B cell (primary cell): Measurements from ENCODE around the gene SEMA3F. TPM values are rescaled to one million over a fixed set of nuclear protein-coding genes. Genes with fewer than 3 reads are reported as not detected.

Experiments
- ATAC-seq: fragments of 200-7000 bp; cut with Tn5 transposase; one replicate; pipeline ENCODE4 v1.10.0; 2021; ENCODE audit warnings: low read depth, mild to moderate bottlenecking, moderate number of reproducible peaks, moderate library complexity
- CTCF ChIA-PET: fragments of 350-600 bp; sonication (Branson Sonifier 250); formaldehyde crosslinking; loops from one replicate; lab custom pipeline; 2021; ENCODE audit warnings: antibody characterized with exemption, inconsistent platforms; lab: Charles Lee
- POLR2A ChIA-PET: fragments of 350-600 bp; sonication (Branson Sonifier 250); formaldehyde crosslinking; loops from one replicate; lab custom pipeline; 2021; ENCODE audit warnings: antibody characterized with exemption; lab: Charles Lee
- DNase-seq: peaks from one replicate; pipeline ENCODE4 v3.0.0; 2013
- H2AFZ ChIP-seq: 2 replicates; pipeline ENCODE4 v1.6.1; 2012; ENCODE audit warnings: mild to moderate bottlenecking, low read depth, low read length; ENCODE audit not compliant: insufficient read depth, poor library complexity, severe bottlenecking
- H3K27ac ChIP-seq, 2 donors: 1 replicate in 1 of 2; 2 replicates in 1 of 2; pipeline ENCODE4 v1.5.1; 2012 to 2013; ENCODE audit warnings: low read length in 2 of 2, mild to moderate bottlenecking in 2 of 2, moderate library complexity in 1 of 2
- H3K27me3 ChIP-seq, 4 experiments: fragments of 200-600 bp in 1 of 4; sonication (generic) in 1 of 4; replicated peaks in 1 of 4; 1 replicate in 2 of 4; 2 replicates in 2 of 4; pipeline versions ENCODE4 v1.6.1 to v1.7.0; 2013 to 2016; ENCODE audit warnings: low read length in 3 of 4, mild to moderate bottlenecking in 2 of 4, mixed read lengths in 1 of 4, moderate library complexity in 1 of 4; ENCODE audit not compliant: insufficient read depth in 4 of 4, control insufficient read depth in 3 of 4; ENCODE audit errors: control extremely low read depth in 1 of 4
- H3K36me3 ChIP-seq, 2 experiments: replicated peaks in 1 of 2; 1 replicate in 1 of 2; 2 replicates in 1 of 2; pipeline versions ENCODE4 v1.6.1 to v1.7.1; 2013; ENCODE audit warnings: low read length in 1 of 2; ENCODE audit not compliant: insufficient read depth in 2 of 2, control insufficient read depth in 1 of 2; ENCODE audit errors: control extremely low read depth in 1 of 2, extremely low read depth in 1 of 2
- H3K4me1 ChIP-seq, 2 donors: fragments of 200-600 bp in 1 of 2; sonication (generic) in 1 of 2; 1 replicate in 1 of 2; 2 replicates in 1 of 2; pipeline versions ENCODE4 v1.5.1 to v1.6.1; 2013 to 2017; ENCODE audit warnings: low read length in 2 of 2; ENCODE audit not compliant: control insufficient read depth in 2 of 2, insufficient read depth in 2 of 2
- H3K4me2 ChIP-seq: replicated peaks from 2 replicates; pipeline ENCODE3; 2012; ENCODE audit warnings: mild to moderate bottlenecking, low read depth, low read length; ENCODE audit not compliant: poor library complexity, severe bottlenecking
- H3K4me3 ChIP-seq, 5 experiments: fragments of 200-600 bp in 1 of 5; sonication (generic) in 1 of 5; 1 replicate in 3 of 5; 2 replicates in 2 of 5; pipeline versions ENCODE4 v1.5.1 to v1.7.0; 2011 to 2016; ENCODE audit warnings: low read length in 4 of 5, mild to moderate bottlenecking in 4 of 5, low read depth in 2 of 5, control low read depth in 1 of 5, moderate library complexity in 1 of 5; ENCODE audit not compliant: insufficient read depth in 1 of 5; ENCODE audit errors: control extremely low read depth in 1 of 5, extremely low read depth in 1 of 5
- H3K79me2 ChIP-seq: fragments of 200-600 bp; sonication (generic); one replicate; pipeline ENCODE4 v1.6.0; 2016; ENCODE audit warnings: low read length; ENCODE audit not compliant: control insufficient read depth, insufficient read depth
- H3K9ac ChIP-seq: fragments of 200-600 bp; sonication (generic); 2 replicates; pipeline ENCODE4 v1.6.1; 2017; ENCODE audit warnings: mild to moderate bottlenecking, low read length, moderate library complexity
- H3K9me3 ChIP-seq, 3 donors: one replicate each; pipeline versions ENCODE4 v1.6.1 to v1.7.1; 2013; ENCODE audit warnings: low read length in 2 of 3; ENCODE audit not compliant: control insufficient read depth in 2 of 3, insufficient read depth in 1 of 3; ENCODE audit errors: control extremely low read depth in 1 of 3
- H4K20me1 ChIP-seq: 2 replicates; pipeline ENCODE4 v1.6.0; 2012; ENCODE audit warnings: mild to moderate bottlenecking, low read length; ENCODE audit not compliant: insufficient read depth, control insufficient read depth, poor library complexity, severe bottlenecking
- H3K27ac Mint-ChIP-seq: one replicate; pipeline ENCODE4 v1.8.0; 2021; ENCODE audit warnings: mixed read lengths
- H3K27me3 Mint-ChIP-seq: one replicate; pipeline ENCODE4 v1.8.0; 2021; ENCODE audit warnings: mixed read lengths
- H3K4me1 Mint-ChIP-seq: one replicate; pipeline ENCODE4 v1.8.0; 2021; ENCODE audit warnings: mixed read lengths
- H3K4me3 Mint-ChIP-seq: one replicate; pipeline ENCODE4 v1.8.0; 2021; ENCODE audit warnings: mixed read lengths
- H3K9me3 Mint-ChIP-seq: one replicate; pipeline ENCODE4 v1.8.0; 2022; ENCODE audit warnings: mixed read lengths; ENCODE audit not compliant: insufficient read depth
- EZH2 ChIP-seq: IDR thresholded peaks from 2 replicates; pipeline ENCODE4 v1.6.1; 2012; ENCODE audit warnings: borderline replicate concordance, low read depth, mild to moderate bottlenecking, moderate library complexity, low read length; ENCODE audit not compliant: insufficient read depth, poor library complexity, severe bottlenecking
- WGBS: methylation state at CpG from one replicate; pipeline ENCODE4 v1.1.5; 2013; ENCODE audit warnings: missing lambda C conversion rate; ENCODE audit not compliant: insufficient coverage; 5-methylcytosine and 5-hydroxymethylcytosine counted together
- intact Hi-C: fragments of 100-400 bp; cut with micrococcal nuclease; formaldehyde crosslinking; loops from one replicate; pipeline ENCODE4 v1.10.0; 2022
- polyA plus RNA-seq: library from polyadenylated mRNA; depleted of rRNA; stranded (reverse); fragments of >200 nt; gene quantifications from 2 replicates; pipeline ENCODE4 v1.2.3, GENCODE V29; 2012
- total RNA-seq, 2 donors: library from RNA; stranded (reverse); fragments of 120-200 nt in 1 of 2; gene quantifications; 1 replicate in 1 of 2; 2 replicates in 1 of 2; pipeline versions ENCODE4 v1.2.3 to v1.2.4, GENCODE V29; 2013 to 2022
- TF ChIP-seq, protein P1 (sequence below): fragments of 200-600 bp; IDR thresholded peaks from one replicate; pipeline ENCODE4 v1.8.0; 2022; ENCODE audit warnings: antibody characterized with exemption, mild to moderate bottlenecking

SEMA3F gene
- total and polyA plus RNA-seq, 2 donors (not counting 1 experiment from before 2014, with no cell fraction given) = 0.27 TPM; not detected in 1

DNA sequence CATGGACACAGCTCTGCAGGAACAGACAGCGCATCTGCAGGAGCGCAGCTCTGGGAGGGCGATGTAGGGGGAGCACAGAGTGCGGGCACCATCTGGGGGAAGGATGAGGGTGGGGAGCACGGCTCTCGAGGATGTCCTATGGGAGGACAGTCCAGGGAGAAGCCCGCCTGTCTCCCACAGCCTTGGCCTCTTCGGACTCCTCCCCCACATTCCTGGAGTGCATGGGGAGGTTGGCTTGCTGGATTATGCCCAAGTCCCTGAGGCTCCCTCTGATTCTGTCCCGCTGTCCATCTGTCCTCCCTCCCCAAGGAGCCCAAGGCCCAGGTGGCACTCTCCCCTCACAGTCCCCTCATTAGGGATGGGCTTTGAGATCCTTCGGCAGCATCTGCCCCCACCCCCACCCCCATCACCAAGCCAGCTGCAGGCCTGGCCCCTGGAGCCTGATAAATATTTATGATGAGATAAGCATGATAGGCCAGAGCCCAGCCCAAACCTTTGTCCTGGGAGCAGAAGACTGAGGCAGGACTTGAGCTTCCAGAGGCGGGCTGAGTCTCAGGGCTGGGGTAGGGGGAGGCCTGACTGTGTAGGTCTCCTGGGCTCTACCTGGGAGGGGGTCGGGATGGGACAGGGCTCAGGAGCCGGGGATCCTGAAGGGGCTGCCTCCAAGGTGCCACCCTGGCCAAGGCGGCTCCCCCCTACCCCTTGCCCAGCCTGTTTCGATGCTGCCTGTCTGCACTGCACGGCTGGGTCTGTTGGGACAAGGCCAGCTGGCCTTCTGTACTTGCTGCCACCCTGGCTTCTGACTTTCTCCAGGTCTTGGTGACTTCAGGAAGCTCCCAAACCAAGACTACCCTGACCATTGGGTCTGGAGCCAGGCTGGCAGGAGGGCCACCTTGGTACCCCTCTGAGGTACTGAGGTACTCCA lies 28.6 kb upstream of the SEMA3F start:
- Histone ChIP-seq H3K27ac (no peak overlapping the region), H3K36me3 (peaks cover 0 to 6% of the 10 kb centered on the region in 2 experiments), H3K4me2 (no peak overlapping the region), H3K4me1 (no peaks in the 10 kb centered on the region), H4K20me1 (peaks cover 3% of the 10 kb centered on the region), H2AFZ (no peak overlapping the region), H3K9me3 (no peaks in the 10 kb centered on the region), H3K4me3 (no peak overlapping the region), H3K9ac (no peak overlapping the region), H3K79me2 (no peaks in the 10 kb centered on the region), H3K27me3 (peaks cover 0 to 2% (median 0%) of the 10 kb centered on the region in 4 experiments)
- ChIA-PET CTCF (no interaction called here), POLR2A (interaction anchor here (0.7 kb wide), 1 partner anchor 354 kb away, joined by 5 read pairs; no protein-coding TSS in a partner anchor)
- no peak overlapping the region for H3K27ac Mint-ChIP-seq
- TF ChIP-seq, protein P1, sequence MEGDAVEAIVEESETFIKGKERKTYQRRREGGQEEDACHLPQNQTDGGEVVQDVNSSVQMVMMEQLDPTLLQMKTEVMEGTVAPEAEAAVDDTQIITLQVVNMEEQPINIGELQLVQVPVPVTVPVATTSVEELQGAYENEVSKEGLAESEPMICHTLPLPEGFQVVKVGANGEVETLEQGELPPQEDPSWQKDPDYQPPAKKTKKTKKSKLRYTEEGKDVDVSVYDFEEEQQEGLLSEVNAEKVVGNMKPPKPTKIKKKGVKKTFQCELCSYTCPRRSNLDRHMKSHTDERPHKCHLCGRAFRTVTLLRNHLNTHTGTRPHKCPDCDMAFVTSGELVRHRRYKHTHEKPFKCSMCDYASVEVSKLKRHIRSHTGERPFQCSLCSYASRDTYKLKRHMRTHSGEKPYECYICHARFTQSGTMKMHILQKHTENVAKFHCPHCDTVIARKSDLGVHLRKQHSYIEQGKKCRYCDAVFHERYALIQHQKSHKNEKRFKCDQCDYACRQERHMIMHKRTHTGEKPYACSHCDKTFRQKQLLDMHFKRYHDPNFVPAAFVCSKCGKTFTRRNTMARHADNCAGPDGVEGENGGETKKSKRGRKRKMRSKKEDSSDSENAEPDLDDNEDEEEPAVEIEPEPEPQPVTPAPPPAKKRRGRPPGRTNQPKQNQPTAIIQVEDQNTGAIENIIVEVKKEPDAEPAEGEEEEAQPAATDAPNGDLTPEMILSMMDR = no peak
- TF ChIP-seq EZH2 = no peak
- DNase-seq (no peak), ATAC-seq (no peak)
- 98% methylated on average over 9 of the region's 16 CpGs for WGBS
- no peak overlapping the region for H3K4me3 Mint-ChIP-seq
- no peaks in the 10 kb centered on the region for H3K27me3 Mint-ChIP-seq
- H3K4me1 Mint-ChIP-seq = peaks cover 2% of the 10 kb centered on the region
- intact Hi-C loops = no loop called here
- H3K9me3 Mint-ChIP-seq = no peaks in the 10 kb centered on the region

DNA sequence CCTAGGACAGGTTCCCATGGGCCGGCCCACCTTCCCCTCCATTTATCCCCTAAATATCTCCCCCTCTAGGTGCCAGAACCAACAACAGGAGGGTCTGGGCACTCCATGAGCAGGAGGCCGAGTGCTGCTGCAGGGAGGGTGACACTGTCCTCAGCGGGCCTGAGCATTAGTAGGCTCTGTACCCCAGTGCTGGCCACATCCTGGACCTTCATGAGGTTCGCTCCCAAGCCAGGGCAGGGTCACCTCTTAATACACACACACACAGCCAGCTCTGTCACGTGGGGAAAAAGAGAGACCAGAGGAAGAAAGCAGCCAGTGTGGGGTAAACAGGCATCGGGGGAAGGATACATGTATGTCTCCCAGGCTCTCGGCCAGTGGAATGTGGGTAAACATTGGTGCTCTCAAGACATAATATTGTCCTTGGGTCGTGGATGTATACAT lies 27.9 kb upstream of the SEMA3F start:
- no peak for ATAC-seq
- Histone ChIP-seq H3K4me3 (no peak overlapping the region), H3K36me3 (peaks cover 0 to 4% of the 10 kb centered on the region in 2 experiments), H4K20me1 (no peaks in the 10 kb centered on the region), H3K27ac (no peak overlapping the region), H3K9me3 (no peaks in the 10 kb centered on the region), H3K4me1 (no peaks in the 10 kb centered on the region), H3K9ac (no peak overlapping the region), H3K79me2 (no peaks in the 10 kb centered on the region), H2AFZ (no peak overlapping the region), H3K27me3 (peaks cover 0 to 2% (median 0%) of the 10 kb centered on the region in 4 experiments), H3K4me2 (no peak overlapping the region)
- Mint-ChIP-seq H3K27ac (no peak overlapping the region), H3K4me1 (peaks cover 2% of the 10 kb centered on the region), H3K4me3 (no peak overlapping the region), H3K9me3 (no peaks in the 10 kb centered on the region), H3K27me3 (no peaks in the 10 kb centered on the region)
- ChIA-PET CTCF (no interaction called here), POLR2A (interaction anchor here (0.7 kb wide), 1 partner anchor 355 kb away, joined by 5 read pairs; no protein-coding TSS in a partner anchor)
- TF ChIP-seq, protein P1 = no peak
- TF ChIP-seq EZH2 = no peak
- 92% methylated on average over 6 of the region's 8 CpGs for WGBS
- intact Hi-C loops = no loop called here
- DNase-seq = no peak
